ENCODE data around the gene SUCO. TPM values are rescaled to one million over a fixed set of nuclear protein-coding genes. Genes with fewer than 3 reads are reported as not detected.

SUCO gene
- total and polyA plus RNA-seq, 5 donors from 2014 or later, result 9.0 to 108 (median 15.5) TPM

Other genes with a start within 250 kb of the SUCO start
- gene C1orf105, start 112.5 kb upstream of the SUCO start, total RNA-seq, result not detected
- gene C1orf105, start 112.5 kb upstream of the SUCO start, polyA plus RNA-seq, result not detected
- gene PIGC, start 89.1 kb upstream of the SUCO start, total RNA-seq, result 22.6 TPM
- 100 to 1,000 TPM; 110 to 132 (median 126) TPM for gene PIGC, start 89.1 kb upstream of the SUCO start, polyA plus RNA-seq
- gene FASLG, start 126.0 kb downstream of the SUCO start, total RNA-seq, result 0.81 TPM
- under 1 TPM in 1 of 4 donors, not detected in 3; 0.45 TPM for gene FASLG, start 126.0 kb downstream of the SUCO start, polyA plus RNA-seq